VCaP (cell line): ENCODE results near the gene ERRFI1.
A peak's percentile ranks its signal among the peaks of the same experiment; 100 is the strongest.

Source experiments
- H3K27ac ChIP-seq: fragments of 450-650 bp; 2 replicates; pipeline ENCODE4 v1.5.1; 2017
- CTCF ChIP-seq: fragments of 450-650 bp; conservative IDR thresholded peaks from 2 replicates; pipeline ENCODE4 v1.5.1; 2017; ENCODE audit warnings: mild to moderate bottlenecking, moderate library complexity

The ERRFI1 gene

GRCh38 chr1:7984811-7985210, 41.3 kb downstream of the ERRFI1 start:
- no peak overlapping the region for H3K27ac ChIP-seq
- no peak for TF ChIP-seq CTCF

GRCh38 chr1:7983086-7983778, 42.9 kb downstream of the ERRFI1 start:
- no peak for TF ChIP-seq CTCF
- peak overlapping the region; percentile 7; the same call in 1 of the 2 replicates for H3K27ac ChIP-seq

DNA sequence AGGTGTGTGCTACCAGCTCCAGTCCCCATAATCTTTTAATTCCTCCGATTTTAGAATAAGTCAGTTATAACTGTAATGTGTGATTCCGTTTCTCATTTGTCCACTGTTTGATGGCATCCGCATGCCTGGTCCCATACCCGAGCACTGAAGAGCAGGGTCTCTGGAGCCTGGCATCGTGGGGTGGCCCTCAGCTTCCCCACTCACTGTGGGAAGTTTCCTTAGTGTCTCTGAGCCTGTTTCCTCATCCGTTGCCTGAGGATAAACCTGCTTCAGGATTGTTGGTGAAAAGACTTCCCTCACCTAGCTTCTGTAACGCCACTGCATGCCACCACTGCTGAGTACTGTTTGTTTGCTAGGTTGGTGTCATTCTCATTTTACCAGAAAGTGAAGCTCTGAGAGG, 45.1 kb downstream of the ERRFI1 start:
- TF ChIP-seq CTCF: no peak

DNA sequence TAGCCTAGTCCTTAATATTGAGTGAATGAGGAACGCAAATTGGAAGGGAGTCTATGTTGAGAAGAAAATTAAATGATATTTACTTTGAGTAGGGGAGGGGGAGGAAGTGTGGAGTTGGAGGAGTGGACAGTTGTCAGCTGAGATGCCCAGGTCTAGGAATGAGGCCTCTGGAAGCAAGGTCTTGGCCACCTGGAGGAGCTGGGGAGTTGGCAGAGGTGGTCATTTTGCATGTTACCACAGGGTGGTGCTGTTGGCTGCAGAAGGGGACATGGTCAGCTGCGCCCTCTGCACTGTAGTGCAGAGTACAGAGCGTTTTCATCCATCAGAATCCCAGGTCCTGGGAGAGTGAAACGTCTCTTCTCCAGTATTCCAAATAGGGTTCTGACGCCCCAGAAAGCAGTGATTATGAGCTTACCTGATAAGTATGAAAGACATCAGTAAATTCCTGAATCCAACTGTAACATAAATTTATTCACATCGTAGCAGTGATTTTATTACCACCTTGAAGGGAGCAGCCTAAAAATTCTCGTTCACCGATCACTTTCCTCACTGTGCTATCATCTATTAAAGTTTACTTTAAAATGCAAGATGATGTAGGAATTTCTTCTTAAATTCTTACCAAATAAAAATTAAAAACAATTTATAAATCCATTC, 50.8 kb downstream of the ERRFI1 start:
- peak overlapping the region; percentile 80 for H3K27ac ChIP-seq
- TF ChIP-seq CTCF: peak; percentile 98

More for the DNA sequence above, 45.1 kb downstream of the ERRFI1 start:
- H3K27ac ChIP-seq: 0 out of 2 replicates have a peak overlapping the region, but pooled peaks have one; percentile 12

- TF ChIP-seq CTCF: no peak
- peak overlapping the region; percentile 80; the same call in 1 of the 2 replicates for H3K27ac ChIP-seq
Observed at GRCh38 chr1:7973086-7973485, 53.0 kb downstream of the ERRFI1 start.

DNA sequence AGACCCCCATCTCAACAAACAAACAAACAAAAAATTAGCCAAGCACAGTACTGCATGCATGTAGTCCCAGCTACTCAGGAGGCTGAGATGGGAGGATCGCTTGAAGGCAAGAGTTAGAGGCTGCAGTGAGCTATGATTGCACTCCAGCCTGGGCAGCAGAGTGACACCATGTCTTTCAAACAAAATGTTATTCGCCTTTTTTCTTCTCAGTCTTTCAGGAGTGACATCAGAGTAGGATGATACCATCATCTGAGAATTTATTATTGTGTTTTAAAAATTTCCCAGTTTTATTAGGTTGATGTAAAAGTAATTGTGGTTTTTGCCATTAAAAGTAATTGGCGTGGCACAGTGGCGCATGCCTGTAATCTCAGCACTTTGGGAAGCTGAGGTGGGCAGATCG, 53.8 kb downstream of the ERRFI1 start:
- peak overlapping the region; percentile 80 for H3K27ac ChIP-seq
- no peak for TF ChIP-seq CTCF

- no peak for TF ChIP-seq CTCF
- H3K27ac ChIP-seq: peak overlapping the region; percentile 80
Observed at GRCh38 chr1:7971024-7971423, 55.1 kb downstream of the ERRFI1 start.
